Midbrain (tissue), 1 donor: ENCODE measurements around the gene TAF4.
"Not testable (repeated sequence)": the region's sequence is repeated elsewhere in the genome, so short reads cannot be mapped to it uniquely, and the experiment has no call there.

Experiments
- DNase-seq: peaks from one replicate; lab custom pipeline; 2025; lab: John Stamatoyannopoulos, UW

The TAF4 gene

GRCh38 chr20:62080249-62080990 lies 14.7 kb upstream of the TAF4 start:
- no peak for DNase-seq

- no peak for DNase-seq
Measured at GRCh38 chr20:62079166-62079565, 13.5 kb upstream of the TAF4 start.

GRCh38 chr20:62073323-62073722 lies 7.6 kb upstream of the TAF4 start:
- DNase-seq, result no peak

- DNase-seq, result not testable (repeated sequence)
Measured at GRCh38 chr20:62071669-62072430, 6.2 kb upstream of the TAF4 start.

- no peak for DNase-seq
Measured at GRCh38 chr20:62069741-62070216, 4.1 kb upstream of the TAF4 start.

- no peak for DNase-seq
Measured at GRCh38 chr20:62068997-62069396, 3.3 kb upstream of the TAF4 start.

GRCh38 chr20:62067547-62068260 lies 2.0 kb upstream of the TAF4 start:
- no peak for DNase-seq

- DNase-seq, result peak; percentile 52
Measured at GRCh38 chr20:62066983-62067433, 1.3 kb upstream of the TAF4 start.

GRCh38 chr20:62066339-62066982 lies 780 bp upstream of the TAF4 start:
- peak; percentile 52 for DNase-seq

GRCh38 chr20:62064770-62065673 lies 659 bp downstream of the TAF4 start:
- no peak for DNase-seq

- no peak for DNase-seq
Measured at GRCh38 chr20:62063981-62064769, 1.5 kb downstream of the TAF4 start.

- no peak for DNase-seq
Measured at GRCh38 chr20:62063315-62063980, 2.2 kb downstream of the TAF4 start.

- DNase-seq, result no peak
Measured at GRCh38 chr20:62062661-62063314, 2.9 kb downstream of the TAF4 start.

GRCh38 chr20:62061851-62062423 lies 3.7 kb downstream of the TAF4 start:
- no peak for DNase-seq

GRCh38 chr20:62060631-62061541 lies 4.8 kb downstream of the TAF4 start:
- no peak for DNase-seq

GRCh38 chr20:62059920-62060630 lies 5.6 kb downstream of the TAF4 start:
- no peak for DNase-seq

- DNase-seq, result no peak
Measured at GRCh38 chr20:62059401-62059800, 6.3 kb downstream of the TAF4 start.
